ENCODE measurements around the gene SMTN.

DNA sequence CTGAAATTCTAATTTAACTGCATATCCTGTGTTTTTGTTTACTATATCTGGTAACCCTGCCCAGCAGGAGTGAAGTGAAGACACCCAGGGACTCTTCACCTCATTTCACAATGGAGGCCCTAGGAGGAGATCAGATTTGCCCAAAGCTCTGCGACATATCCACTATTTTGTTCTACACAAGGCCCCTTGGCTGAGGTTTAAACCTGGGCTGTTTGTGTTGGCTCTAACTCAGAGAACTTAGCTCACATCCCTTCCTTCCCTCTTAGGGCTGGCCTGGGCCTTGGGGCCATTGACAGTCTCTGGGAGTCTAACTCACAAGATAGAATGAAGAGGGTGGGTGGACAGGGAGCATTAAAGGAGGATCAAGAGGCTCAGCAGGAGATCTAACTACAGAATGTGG is 67.4 kb downstream of the SMTN start:
- TF ChIP-seq, protein P1, sequence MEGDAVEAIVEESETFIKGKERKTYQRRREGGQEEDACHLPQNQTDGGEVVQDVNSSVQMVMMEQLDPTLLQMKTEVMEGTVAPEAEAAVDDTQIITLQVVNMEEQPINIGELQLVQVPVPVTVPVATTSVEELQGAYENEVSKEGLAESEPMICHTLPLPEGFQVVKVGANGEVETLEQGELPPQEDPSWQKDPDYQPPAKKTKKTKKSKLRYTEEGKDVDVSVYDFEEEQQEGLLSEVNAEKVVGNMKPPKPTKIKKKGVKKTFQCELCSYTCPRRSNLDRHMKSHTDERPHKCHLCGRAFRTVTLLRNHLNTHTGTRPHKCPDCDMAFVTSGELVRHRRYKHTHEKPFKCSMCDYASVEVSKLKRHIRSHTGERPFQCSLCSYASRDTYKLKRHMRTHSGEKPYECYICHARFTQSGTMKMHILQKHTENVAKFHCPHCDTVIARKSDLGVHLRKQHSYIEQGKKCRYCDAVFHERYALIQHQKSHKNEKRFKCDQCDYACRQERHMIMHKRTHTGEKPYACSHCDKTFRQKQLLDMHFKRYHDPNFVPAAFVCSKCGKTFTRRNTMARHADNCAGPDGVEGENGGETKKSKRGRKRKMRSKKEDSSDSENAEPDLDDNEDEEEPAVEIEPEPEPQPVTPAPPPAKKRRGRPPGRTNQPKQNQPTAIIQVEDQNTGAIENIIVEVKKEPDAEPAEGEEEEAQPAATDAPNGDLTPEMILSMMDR (IDR thresholded peaks at IDR 0.05) = no peak
- no peak for TF ChIP-seq POLR2A (IDR thresholded peaks at IDR 0.05)
- TF ChIP-seq EP300 (IDR thresholded peaks at IDR 0.05) = no peak
